GM15510 (cell line): ENCODE results near the gene MYO6.

ENCODE experiments used
- POLR2A ChIP-seq: IDR thresholded peaks from 3 replicates; pipeline ENCODE4 v1.6.1; 2011; ENCODE audit warnings: borderline replicate concordance; ENCODE audit not compliant: insufficient read length; ENCODE audit errors: extremely low read depth

MYO6 gene

DNA sequence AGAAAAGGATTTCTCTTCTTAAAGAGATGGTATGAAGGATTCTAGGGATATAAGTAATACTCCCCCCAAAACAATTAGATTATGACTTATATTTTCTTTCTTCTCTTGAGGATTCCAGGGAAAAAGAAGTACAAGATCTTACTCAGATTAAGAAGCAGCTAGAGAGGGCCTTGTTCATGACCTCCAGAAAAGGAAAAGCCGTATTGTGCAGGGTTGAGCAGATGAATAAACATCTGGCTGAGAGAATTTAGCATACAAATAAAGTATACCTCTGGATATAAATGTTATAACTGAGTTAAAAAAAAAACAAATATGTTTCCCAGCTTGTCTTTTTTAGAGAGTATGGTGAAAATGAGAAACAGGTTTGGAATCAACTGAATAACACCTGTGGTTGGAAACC lies 11.3 kb downstream of the MYO6 start:
- no peak for TF ChIP-seq POLR2A

- no peak for TF ChIP-seq POLR2A
Observed at GRCh38 chr6:75761489-75761888, 12.4 kb downstream of the MYO6 start.

DNA sequence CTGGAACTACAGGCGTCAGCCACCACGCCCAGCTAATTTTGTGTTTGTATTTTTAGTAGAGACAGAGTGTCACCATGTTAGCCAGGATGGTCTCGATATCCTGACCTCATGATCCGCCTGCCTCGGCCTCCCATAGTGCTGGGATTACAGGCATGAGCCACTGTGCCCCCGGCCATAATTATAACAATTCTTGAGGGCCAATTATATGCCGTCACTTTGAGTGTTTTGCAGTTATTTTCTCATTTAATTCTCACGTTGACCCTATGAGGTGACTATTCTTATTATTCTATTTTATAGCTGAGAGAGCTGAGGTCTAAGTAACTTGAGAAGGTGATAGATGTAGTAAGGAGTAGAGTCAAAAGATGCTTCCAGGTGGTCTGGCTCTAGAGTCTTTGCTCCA lies 13.0 kb downstream of the MYO6 start:
- TF ChIP-seq POLR2A, result no peak

DNA sequence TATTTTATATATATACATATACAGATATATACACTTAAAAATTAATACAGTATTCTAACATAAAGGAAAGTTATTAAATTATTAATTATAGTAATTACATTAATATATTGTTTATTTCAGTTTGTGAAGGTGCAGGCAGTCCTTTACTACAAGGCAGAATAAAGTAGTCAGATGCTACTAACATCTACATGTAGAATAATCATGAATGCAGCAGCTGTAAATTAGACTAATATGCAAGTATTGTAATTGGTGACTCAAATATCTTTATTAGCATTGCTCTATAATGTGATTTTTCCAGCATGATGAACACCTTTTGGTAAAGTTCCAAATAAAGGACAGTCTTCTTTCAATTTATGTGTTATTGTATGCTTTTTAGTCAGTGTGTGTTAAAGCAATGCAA lies 17.3 kb downstream of the MYO6 start:
- TF ChIP-seq POLR2A, result no peak

DNA sequence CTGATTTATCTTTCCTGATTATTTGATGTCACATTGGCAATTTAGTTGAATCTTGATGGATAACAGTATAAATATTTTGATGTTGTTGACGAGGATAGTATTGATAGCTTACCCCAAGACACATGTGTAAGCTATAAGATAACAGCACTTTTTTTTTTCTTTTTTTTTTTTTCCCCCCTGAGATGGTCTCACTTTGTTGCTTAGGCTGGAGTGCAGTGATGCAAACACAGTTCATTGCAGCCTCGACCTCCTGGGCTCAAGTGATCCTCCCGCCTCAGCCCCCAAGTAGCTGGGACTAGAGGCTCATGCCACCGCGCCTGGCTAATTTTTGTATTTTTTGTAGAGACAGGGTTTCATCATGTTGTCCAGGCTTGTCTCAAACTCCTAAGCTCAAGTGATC lies 21.8 kb downstream of the MYO6 start:
- TF ChIP-seq POLR2A, result no peak

DNA sequence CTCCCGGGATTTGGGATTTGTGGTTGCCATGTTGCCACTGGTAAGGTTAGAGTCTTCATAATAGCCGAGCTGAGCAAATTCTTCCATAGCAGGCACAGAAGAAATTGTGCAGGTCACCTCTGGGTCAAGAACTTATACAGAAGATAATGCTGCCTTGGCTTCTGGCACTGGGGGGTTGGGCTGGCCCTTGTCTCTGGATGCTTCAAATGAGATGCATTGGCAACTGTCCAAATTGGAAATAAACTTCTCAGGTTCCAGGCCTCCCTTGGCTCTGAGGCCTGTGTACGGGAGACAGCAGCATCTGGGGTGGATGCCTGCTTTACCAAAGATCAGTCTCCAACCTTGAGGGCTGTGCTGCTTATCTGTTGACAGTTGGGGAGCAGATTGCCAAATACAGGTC lies 26.2 kb downstream of the MYO6 start:
- TF ChIP-seq POLR2A, result no peak

DNA sequence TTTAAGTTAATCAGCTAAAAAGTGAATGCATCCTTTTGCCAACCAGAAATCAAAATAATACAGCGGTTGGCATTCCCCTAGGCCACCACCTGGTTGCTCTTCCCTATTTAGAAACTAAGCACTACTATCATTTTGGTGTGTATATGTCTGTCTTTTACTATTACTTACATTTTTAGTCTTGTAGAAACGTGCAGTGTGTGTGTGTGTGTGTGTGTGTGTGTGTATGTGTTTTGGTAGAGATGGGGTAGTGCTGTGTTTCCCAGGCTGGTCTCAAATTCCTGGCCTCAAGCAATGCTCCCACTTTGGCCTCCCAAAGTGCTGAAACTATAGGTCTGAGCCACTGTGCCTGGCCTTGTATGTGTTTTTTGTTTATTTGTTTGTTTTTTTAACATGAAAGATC lies 27.4 kb downstream of the MYO6 start:
- TF ChIP-seq POLR2A, result no peak

- TF ChIP-seq POLR2A, result no peak
Observed at GRCh38 chr6:75778757-75779156, 29.7 kb downstream of the MYO6 start.

DNA sequence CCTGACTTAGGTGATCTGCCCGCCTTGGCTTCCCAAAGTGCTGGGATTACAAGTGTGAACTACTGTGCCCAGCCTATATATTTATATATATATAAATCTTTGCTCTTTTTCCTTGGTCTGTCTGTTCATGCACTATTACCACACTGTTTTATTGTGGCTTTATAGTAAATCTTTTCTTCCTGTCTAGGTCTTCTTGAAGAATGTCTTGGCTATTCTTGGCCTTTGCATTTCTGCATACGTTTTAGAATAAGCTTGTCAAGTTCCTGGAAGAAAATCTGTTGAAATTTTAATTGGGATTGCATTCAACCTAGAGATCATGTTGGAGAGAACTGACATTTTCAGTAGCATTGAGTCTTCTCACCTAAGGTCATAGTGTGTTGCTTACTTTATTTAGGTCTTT lies 37.1 kb downstream of the MYO6 start:
- no peak for TF ChIP-seq POLR2A

DNA sequence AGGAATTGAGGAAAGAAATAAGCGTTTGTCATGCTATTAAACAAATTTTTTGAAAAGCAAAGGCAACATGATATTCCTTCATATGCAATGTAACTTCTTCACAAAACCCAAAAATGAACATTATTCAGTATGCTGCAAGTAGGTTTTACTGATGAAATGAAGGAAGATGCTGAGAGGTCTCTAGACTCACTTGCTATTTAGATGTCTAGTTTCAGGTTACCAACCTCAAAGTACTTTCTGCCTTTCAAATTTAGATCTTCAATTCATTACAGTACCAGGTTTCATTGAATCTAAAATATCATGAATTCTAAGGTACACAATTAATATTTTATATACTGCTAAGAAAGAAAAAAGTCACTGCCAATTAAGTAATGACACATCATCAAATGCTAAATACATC lies 39.9 kb downstream of the MYO6 start:
- no peak for TF ChIP-seq POLR2A

- TF ChIP-seq POLR2A, result no peak
Observed at GRCh38 chr6:75791881-75792280, 42.8 kb downstream of the MYO6 start.

- no peak for TF ChIP-seq POLR2A
Observed at GRCh38 chr6:75794351-75794846, 45.4 kb downstream of the MYO6 start.

DNA sequence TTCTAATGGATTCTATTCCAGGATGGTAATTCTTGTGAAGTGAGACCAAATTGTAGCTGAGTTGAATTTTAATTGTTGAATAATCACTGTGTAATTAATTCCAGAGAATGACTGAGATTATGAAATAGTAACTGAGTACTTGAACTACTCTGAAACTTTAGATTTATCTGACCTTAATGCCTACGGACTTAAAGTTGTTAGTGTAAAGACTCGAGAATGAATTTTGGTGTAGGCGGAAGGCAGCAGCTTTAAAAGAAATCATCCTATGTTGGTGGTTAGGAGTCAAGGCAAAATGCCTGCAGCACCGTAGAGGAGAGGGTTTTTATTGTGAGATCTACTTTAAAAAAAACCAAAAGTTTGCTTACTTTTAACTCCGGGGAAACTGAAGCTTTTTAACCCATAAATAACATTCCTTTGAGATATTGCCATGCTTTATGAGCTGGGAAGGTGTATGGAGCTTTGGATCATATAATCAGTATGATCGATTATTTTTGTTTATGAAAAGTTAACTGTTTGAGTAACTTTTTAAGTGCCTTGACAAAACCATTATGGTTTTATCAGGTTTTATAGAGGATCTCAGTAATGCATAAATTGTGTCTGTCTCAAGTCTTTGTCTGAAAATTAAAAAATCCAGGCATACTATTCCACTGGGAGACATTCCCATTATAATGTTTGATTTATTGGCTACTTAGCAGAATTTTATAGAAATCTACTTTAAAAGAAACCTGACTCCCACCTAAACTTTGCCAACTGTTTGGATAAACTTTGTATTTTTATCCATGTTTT lies 46.1 kb downstream of the MYO6 start:
- no peak for TF ChIP-seq POLR2A

- no peak for TF ChIP-seq POLR2A
Observed at GRCh38 chr6:75796723-75797122, 47.7 kb downstream of the MYO6 start.

GRCh38 chr6:75800133-75800532 lies 51.1 kb downstream of the MYO6 start:
- no peak for TF ChIP-seq POLR2A

DNA sequence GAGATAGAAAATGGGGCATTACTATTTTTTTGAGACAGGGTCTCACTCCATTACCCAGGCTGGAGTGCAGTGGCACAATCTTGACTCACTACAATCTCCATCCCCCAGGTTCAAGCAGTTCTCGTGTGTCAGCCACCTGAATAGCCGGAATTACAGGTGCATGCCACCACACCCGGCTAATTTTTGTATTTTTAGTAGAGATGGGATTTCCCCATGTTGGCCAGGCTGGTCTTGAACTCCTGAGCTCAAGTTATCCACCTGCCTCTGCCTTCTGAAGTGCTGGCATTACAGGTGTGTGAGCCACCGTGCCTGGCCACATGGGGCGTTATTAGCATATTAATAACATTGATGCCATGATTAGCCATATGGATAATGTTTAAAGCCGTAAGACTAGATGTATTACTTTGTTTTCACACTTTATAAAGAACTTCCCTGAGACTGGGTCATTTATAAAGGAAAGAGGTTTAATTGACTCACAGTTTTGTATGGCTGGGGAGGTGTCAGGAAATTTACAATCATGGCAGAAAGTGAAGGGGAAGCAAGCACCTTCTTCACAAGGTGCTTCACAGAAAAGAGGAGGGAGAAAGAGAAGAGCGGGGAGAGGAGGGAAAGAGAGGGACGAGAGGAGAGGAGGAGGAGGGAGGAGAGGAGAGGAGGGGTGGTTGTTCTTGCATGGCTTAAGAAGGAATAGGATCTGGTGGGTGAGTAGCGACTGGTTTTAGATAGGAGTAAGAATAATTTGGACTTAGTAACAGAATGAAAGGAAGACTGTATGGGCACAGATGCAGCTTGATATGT lies 51.9 kb downstream of the MYO6 start:
- TF ChIP-seq POLR2A, result no peak
